ENCODE data around the gene DDRGK1.
"Not testable (repeated sequence)": the region's sequence is repeated elsewhere in the genome, so short reads cannot be mapped to it uniquely, and the experiment has no call there.

The DDRGK1 gene

DNA sequence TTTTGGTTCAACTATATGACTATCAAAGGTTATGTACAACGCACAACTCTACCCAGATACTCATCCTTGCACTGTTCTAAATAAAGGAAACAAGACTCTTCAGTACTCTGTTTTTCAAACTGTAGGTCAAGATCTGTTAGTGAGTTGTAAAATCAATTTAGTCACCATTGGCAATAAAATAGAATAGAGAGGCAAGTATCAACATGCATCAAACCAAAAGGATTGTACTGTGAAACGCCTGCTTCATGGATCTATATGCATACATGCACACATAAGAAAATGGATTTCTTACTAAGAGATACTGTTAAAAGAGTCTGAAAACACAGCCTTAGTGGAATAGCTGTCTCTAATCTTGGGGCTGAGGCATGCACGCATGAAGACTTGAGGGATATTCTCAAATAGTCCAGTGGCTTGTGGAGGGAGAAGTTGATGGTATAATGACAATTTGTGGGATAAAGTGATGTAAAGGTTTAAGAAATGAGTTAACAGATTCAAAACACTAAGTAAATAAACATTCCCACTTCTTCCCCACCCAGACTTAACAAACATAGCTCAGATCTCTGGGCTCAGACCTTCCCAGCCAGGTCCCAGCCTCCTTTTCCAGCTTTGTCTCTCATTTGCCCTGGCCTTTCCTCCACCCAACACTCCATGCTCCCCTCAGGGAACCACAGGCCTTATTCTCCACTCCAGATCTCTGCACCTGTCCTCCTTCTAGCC, 20.4 kb downstream of the DDRGK1 start:
- no peak for DNase-seq (ENCODE audit: low spot score)

DNA sequence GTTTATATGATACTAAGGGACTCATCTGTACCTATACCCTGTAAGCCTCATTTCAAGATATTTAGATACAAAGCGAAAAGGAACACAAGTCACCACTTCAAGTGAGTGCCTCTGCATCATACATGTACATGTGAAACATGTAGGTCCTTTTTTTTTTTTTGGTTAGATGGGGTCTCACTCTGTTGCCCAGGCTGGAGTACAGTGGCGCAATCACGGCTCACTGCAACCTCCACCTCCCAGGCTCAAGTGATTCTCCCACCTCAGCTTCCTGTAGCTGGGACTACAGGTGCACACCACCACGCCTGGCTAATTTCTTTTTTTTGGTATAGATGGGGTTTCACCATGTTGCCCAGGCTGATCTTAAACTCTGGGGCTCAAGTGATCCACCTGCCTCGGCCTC, 22.1 kb downstream of the DDRGK1 start:
- DNase-seq (ENCODE audit: low spot score) = not testable (repeated sequence)

GRCh38 chr20:3181270-3181669, 23.2 kb downstream of the DDRGK1 start:
- no peak for DNase-seq (ENCODE audit: low spot score)

GRCh38 chr20:3180319-3180718, 24.2 kb downstream of the DDRGK1 start:
- DNase-seq (ENCODE audit: low spot score) = no peak

DNA sequence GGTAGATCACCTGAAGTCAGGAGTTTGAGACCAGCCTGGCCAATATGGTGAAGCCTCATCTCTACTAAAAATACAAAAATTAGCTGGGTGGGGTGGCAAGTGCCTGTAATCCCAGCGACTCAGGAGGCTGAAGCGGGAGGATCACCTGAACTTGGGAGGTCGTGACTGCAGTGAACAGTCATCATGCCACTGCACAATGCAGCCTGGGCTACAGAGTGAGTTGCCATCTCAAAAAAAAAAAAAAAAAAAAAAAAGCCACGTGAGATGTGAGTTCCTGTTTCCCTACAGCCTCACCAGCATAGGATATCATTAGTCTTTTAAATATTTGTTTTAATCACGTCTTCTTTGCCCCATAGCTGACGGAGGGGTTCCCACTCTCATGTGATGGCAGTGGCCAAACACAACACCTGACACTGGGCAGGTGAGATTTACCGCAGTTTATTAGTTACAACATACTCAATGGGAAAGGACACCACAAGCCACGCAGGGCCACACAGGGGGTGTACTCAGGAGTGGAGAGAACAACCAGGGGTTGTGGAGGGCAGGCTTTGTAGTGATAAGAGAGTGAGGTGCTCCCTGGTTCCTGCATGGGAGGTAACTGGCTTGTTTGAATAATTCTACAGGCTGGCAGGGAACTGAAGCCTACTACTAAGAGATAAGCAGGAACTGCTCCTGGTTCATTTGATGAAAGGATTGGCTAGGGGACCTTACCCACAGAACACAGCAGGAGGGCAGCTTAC, 26.6 kb downstream of the DDRGK1 start:
- DNase-seq (ENCODE audit: low spot score) = no peak

- no peak for DNase-seq (ENCODE audit: low spot score)
Measured at GRCh38 chr20:3175270-3175669, 29.2 kb downstream of the DDRGK1 start.

DNA sequence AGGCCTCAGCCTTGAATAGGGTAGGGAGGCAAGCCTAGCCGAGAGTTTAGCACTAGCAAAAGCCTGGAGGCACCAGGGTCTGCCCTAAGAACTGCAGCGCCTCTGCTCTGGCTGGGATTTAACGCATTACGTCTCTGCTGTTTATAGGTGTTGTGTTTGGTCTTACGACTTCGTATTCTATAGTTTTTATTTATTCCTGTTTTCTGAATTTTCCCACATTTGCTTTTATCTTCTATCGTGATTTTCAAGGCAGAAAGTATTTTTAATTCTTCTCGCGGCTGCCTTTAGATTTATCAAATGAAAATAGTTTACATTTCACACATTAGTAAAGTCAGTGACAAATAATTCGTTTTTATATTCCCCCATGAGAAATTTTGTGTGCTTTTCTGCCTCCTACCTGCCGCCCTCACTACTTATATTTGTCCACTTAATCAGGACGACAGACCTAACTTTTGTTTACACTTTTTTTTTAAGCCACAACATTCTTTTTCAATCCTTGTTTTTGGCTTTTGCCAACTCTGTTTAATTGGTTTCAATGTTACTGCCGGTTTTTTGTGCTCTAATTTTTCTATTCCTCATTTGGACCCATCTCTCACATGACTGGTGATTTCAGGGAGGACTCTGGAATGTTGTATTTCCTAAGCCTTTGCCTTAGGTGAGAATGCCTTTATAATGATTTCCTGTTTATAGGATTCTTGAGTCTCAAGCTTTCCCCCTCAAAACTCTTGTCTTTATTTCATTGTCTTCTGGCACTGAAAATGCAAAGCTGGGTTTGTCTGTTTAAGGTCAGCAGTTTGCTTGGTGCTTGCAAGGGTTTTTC, 29.8 kb downstream of the DDRGK1 start:
- no peak for DNase-seq (ENCODE audit: low spot score)

DNA sequence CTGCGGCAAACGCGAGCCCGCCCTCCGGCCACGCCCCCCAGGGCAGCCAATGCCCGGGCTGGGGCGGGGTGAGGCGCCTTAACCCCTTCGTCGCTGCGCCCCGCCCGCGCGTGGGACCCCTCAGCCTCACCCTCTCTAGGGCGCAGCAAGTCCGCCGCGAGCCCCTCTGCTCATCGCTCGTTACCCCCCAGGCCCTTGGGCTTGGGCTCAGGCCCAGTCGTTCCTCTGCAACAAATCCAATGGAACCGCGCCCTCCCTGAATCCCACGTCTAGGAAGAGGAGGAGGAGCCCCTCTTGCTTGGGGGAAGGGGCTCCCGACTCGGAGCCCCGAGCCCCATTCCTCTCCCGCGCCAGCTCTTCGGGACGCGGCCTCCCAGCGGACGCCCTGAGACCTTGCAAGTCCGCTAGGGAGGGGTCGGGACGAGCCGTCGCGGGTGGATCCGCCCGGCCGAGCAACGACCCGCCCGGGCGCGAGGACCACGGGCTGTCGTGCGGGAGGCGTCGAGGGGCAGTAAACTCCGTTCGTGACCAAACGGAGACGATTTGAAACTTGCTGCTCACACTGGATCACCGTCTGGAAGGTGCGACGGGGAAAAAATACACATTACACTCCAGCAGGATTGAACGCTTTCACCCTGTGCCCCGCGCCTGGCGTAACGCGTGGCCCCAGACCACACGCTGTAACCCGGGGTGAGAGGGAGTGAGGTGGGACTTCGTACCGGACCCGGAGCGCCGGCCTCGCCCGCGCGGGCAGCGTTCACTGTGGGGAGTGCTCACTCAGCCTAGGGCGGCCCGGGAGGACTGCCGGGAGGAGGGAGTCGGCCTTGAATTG, 30.7 kb downstream of the DDRGK1 start:
- peak; percentile 82 for DNase-seq (ENCODE audit: low spot score)

DNA sequence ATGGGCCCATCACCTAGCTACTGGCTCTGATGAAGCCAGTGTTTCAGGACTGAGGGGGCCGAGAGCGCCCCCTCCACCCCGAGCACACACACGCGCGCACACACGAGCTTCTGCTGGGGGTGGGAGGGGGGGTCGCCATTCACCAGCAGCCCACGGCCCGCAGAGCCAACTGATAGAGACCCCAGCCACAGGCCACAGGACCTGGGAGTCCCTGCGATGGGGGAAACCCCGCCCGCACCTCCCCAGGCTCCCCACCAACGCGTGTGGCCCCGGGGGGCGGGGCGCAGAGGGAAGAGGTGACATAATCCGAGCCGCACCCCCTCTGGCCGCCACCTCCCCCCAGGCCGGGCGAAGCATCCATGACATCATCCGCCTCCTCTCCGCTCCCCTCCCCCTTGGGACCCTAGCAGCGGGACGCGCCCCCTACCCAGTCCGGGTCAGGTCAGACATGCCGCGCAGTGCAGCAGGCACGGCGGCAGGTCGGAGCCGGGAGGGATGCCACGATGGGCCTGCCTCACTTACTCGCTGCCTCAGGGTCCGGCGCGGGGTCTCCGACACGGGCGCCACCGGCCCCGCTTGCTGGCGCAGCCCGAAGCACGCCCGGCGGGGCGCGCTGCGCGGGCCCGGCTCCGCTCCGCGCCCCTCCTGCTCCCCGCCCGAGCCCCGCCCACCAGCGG, 31.4 kb downstream of the DDRGK1 start, which contains the start of gene LZTS3:
TSS of gene LZTS3 (minus strand) at position 617 of the 677 bp plus-strand sequence. CDS start 6,386 bp downstream, outside the sequence.
- peak; percentile 52 for DNase-seq (ENCODE audit: low spot score)

GRCh38 chr20:3172126-3172932, 32.2 kb downstream of the DDRGK1 start:
- DNase-seq (ENCODE audit: low spot score) = no peak

DNA sequence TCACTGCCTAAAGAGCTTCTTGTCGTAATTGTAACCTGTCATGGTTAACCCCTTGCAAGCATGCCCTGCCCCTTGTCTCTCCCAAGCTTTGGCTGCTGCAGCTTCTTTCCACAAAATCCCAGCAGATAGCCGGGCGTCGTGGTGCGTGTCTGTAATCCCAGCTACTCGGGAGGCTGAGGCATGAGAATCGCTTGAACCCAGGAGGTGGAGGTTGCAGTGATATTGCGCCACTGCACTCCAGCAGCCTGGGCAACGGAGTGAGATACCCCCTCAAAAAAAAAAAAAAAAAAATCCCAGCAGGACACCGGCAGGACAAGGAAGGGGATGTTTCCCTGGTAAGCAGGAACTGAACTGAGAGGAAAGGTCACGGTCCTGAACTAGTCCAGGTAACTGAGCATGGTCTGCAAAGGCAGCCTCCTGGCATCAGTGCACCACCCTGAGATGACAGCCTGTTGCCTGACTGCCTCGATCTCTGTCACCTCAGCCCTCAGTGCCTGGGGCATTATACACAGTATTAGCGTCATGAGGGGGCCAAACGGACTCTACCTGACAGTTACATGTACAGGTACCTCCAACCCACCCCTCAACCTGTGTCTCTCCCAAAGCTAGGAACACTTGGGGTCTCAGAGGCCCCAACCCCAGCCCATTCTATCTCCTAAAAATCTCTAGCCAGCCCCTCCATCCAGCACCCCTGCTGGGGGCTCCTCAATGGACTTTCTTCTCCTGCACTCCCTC, 32.9 kb downstream of the DDRGK1 start:
- no peak for DNase-seq (ENCODE audit: low spot score)

- no peak for DNase-seq (ENCODE audit: low spot score)
Measured at GRCh38 chr20:3168829-3169590, 35.5 kb downstream of the DDRGK1 start.

- DNase-seq (ENCODE audit: low spot score) = no peak
Measured at GRCh38 chr20:3168079-3168828, 36.2 kb downstream of the DDRGK1 start.

GRCh38 chr20:3167738-3168078, 36.8 kb downstream of the DDRGK1 start:
- no peak for DNase-seq (ENCODE audit: low spot score)

DNA sequence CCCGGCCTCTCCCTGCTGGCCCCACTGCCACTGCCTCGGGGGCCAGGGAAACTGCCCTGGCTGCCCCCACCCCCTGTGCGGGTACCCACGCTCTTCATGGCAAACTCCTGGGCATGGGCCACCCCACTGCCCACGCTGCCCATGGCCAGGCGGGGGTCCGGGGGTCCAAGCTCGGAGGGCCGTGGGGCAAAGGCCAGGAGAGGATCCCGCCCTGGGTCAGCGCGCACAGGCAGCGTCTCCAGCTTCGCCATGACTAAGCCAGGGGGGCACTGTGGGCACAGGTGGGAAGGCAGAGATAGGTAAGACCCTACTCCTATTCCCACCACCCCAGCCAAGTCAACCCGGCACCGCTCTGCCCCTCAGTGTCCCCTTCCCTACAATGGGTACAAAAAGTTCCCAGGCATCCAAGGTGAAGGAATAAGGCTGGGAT, 37.6 kb downstream of the DDRGK1 start:
- DNase-seq (ENCODE audit: low spot score) = no peak

- no peak for DNase-seq (ENCODE audit: low spot score)
Measured at GRCh38 chr20:3166338-3166912, 38.1 kb downstream of the DDRGK1 start.

GRCh38 chr20:3165473-3166337, 38.8 kb downstream of the DDRGK1 start:
- no peak for DNase-seq (ENCODE audit: low spot score)

Data from hematopoietic multipotent progenitor cell treated with erythropoietin and hydrocortisone succinate and interleukin-3 and kit ligand, for 17 days (in vitro differentiated cells).